GM18861 (cell line): ENCODE results near the gene TRAM2.

ENCODE experiments used
- ATAC-seq: cut with Tn5 transposase; IDR thresholded peaks from one replicate; pipeline ENCODE4 v1.9.1; 2021; ENCODE audit not compliant: unreplicated experiment

The TRAM2 gene

GRCh38 chr6:52548353-52548713 lies 28.5 kb downstream of the TRAM2 start:
- ATAC-seq, result no peak

DNA sequence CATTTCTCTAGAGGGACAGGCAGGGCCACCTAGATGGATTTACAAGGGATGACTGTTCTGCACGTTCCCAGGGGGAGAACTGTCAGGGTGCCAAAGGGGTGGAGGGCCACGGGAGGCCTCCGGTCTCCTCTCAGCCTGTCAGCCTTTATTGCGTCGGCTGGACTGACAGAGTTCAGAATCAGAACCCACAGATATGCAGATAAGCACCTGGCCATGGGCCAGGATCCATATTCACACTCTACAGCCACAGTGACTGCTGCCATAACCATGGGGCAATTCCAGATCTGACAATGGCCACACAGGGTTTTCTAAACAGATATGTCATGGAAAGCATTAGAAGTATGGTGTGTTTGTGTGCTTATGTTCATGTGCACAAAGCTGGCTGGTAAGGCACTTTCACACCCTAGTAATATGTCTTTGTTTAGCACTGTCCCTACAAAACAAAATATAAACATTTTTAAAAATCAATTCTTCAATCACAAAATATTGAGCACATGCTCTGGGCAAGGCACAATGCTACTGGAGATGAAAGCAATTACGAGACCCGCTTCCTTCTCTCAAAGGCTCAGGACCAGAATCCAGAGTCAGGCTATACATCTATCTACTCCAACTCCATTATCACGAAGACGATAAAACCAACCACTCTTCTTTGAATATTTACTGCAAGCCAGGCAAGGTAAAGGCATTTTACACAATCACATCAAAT lies 29.1 kb downstream of the TRAM2 start:
- no peak for ATAC-seq

DNA sequence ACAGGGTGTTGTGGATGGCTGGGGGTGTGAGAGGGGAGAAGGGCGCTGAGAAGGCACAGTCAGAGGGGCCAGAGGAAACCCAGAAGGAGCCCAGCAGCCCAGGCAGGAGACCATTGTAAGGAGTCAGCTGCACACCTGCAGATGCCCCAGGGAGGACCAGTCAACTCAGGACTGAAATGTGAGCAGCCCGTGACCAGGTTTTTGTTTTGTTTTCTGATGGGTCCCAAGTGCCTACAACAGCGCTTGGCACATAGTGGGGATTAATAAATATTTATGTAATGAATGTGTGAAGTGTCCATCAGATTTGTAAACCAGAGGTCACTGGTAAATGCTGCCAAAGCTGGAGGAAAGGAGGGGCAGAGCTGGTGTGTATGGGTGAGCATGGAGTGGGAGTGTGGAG lies 30.2 kb downstream of the TRAM2 start:
- peak; percentile 68 for ATAC-seq

DNA sequence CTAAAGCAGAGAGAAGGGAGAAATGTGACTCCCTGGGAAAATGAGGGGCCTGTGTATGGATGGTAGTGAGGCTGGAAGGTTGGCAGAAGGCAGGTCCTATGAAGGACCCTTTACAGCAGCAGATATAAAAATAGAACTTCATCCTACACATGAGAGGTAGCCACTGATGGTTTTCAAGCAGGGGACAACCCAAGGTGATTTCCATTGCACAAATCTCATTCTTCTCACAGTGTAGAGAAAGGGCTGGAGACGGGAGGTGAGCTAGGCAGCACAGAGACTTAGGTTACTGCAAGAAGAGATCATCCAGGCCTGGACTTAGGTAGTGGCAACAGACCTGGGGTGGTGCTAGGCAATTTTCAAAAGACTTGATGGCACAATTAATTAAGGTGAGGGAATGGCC lies 30.7 kb downstream of the TRAM2 start:
- ATAC-seq, result peak; percentile 17

DNA sequence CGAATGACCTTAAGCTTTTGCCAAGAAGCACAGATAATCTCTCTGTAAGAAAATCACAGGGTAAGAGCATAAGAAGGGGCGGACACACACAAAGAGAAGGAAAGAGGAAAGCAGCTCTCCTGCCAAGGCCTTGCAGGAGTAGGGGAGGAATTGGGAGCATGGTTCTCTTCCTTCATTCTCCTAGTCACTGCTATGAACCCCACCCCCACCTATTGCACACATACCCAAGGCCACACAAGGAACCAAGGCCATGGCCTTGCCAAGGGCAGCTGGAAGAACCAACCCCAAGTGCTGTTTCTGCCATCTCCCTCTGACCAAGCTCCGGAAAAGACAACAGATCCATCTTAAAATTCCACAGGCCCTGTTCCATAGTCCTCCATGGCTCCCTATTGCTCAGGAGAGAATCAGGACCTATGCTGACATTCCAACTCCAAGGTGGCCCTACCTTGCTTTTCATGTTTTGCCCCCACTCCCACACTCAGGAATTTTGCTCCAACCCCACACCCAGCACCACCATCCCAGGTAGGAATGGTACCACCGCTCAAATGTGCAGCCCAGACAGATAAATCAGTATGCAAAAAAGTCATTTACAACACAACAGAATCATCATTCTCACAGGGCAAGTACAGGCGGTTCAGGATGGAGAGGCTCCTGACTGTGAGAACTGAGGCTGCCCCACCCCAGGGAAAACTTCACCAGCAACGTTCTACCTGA lies 31.3 kb downstream of the TRAM2 start:
- no peak for ATAC-seq

GRCh38 chr6:52544602-52545405 lies 32.1 kb downstream of the TRAM2 start:
- ATAC-seq, result no peak

- ATAC-seq, result no peak
Observed at GRCh38 chr6:52543729-52544601, 32.9 kb downstream of the TRAM2 start.

- ATAC-seq, result no peak
Observed at GRCh38 chr6:52543262-52543661, 33.6 kb downstream of the TRAM2 start.

DNA sequence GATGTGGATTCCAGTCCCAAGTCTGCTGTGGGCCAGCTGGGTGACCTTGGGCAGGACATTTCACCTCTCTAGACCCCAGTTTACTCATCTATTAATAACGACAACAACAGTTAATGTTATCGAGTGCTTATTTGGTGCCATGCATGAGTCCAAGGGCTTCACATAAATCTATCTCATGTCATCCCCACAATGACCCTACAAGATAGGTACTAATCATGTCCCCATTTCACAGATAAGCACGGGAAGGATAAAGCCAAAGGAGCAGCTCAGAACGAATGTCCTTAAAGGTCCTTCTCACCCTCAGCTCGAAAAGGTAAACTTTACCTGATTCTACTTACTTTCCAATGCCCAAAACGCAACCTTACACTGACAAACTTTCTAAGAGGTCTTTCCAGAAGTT lies 35.7 kb downstream of the TRAM2 start:
- no peak for ATAC-seq

DNA sequence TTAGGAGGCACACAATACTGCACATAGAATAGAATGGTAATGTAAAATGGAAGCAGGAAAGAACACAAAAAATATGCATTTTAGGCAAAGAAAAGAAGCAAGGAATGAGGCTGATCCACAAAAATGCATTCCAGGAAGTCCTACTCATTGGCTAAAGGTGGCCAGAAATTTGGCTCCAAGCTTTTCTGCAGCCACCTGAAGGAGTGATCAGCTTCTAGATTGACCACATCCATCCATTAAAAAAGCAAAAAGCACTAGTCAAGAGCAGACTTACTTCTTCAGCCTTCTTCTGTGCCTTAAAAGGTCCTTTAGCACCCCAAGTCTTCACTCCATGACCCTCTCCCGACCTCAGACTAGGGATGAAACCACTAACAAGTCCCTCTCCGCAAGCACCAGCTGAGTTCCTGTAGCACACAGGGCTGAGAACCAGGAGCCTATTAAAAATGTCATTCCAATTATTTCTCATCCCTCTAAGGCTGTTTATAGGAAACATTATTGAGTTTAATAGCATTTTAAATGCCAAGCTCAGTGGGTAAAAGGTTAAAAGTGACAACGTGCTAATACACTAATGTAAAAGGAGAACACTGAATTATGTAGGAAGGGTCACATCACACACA lies 36.5 kb downstream of the TRAM2 start:
- ATAC-seq, result no peak

DNA sequence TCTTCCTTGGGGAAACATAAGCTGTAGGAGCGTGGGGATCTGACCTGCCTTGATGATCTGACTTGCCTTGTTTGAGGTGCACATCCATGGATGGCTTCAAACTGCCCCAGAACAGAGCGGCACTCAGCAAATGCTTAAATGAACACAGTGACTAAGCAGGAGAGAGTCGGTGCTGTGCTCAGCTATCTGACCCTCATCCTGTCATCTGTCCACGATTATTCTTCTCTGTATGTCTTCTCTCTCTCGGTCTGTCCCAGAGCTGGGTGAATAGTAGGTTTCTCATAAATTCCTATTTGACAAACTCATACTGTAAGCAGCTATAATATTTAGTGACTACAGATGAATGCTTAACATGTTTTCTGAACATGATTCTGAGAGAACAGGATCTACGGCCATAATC lies 37.3 kb downstream of the TRAM2 start:
- no peak for ATAC-seq

- no peak for ATAC-seq
Observed at GRCh38 chr6:52538901-52539354, 37.9 kb downstream of the TRAM2 start.

DNA sequence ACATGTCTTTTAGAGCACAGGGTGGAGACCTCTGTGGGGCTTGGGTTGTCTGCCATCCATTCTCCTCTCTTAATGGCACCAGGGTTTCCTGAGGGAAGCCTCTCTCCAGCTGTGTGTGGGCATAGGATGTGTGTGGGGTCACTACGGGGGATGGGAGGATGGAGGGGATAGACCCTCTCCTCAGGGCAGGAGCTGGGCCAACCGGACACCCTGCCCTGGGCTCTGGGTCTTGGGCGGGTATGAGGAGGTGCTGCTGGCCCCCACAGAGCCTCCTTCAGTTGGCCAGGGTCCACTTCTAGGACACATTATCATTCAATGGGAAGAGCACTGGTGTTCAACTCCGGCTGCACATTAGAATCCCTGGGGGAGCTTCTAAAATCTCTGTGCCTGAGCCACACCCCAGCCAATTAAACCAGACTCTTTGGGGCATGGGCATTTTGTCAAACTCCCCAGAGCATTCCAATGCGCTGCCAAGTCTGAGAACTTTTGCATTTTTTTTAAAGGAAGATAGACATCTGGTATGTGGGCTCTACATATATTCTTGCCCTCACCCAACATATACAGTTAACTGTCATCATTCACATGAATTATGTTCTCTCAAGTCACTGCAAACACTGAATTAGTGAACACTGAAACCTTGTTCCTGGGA lies 38.5 kb downstream of the TRAM2 start:
- no peak for ATAC-seq

DNA sequence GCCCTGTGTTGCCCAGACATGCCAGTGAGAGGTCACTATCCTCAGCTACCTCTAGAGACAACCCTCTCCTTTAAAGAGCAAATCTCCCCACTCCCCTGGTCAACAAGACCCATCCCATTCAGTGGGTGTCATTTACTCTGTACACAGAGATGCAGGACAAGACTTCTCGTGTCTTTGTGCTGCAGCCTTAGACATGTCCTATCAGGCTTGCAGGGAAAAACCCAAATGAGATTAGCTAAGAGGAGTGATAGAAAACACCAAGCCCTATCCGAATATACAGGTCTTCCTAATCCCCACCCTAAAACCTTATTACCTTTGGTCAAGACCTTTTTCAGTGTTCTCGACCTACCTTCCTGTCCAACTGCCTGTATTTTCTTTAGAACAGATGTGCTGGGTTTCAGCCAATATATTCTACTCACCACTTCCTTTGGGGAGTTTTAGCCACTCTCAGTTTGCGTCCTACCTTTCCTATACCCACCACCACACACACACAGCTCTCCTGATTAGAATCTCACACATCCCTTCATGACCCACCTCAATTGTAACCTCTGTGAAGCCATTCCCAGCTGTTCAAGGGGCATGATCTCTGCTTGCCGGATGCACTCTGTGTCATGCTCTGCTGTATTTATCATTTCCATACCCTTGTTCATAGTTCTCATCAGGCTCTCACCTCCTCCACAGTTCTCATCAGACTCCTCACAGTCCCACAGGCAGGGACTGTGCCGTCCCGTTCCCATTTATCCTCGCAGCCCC lies 39.7 kb downstream of the TRAM2 start:
- peak; percentile 85 for ATAC-seq

- ATAC-seq, result no peak
Observed at GRCh38 chr6:52536424-52536916, 40.4 kb downstream of the TRAM2 start.

- ATAC-seq, result no peak
Observed at GRCh38 chr6:52535711-52536423, 41.0 kb downstream of the TRAM2 start.

DNA sequence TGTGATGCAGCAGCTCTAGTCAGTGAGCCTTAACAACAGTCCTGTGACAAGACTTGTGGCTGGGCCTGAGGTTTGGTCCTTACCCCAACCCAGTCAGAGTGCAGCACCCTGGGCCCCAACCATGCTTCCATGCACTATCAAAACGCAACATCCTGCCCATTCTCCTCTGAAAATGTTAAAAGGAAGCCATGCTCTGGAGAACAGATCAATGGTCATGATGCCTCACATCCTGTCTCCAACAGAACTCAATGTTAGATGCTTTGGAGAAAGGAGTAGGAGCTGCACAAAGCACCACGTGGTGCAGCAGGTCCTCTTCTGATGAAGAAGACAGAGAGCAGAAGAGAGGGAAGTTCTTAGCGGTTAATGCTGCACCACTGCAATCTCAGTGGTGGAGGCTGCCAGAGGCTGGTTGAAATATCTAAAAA lies 41.9 kb downstream of the TRAM2 start:
- ATAC-seq, result no peak

- no peak for ATAC-seq
Observed at GRCh38 chr6:52534363-52534762, 42.5 kb downstream of the TRAM2 start.
